Urinary bladder (tissue), 4 donors: ENCODE results near the gene SFT2D2. TPM values are rescaled to one million over a fixed set of nuclear protein-coding genes. Genes with fewer than 3 reads are reported as not detected.
A peak's percentile ranks its signal among the peaks of the same experiment; 100 is the strongest.
"Not testable (repeated sequence)": the region's sequence is repeated elsewhere in the genome, so short reads cannot be mapped to it uniquely, and the experiment has no call there.

ENCODE experiments used
- DNase-seq: peaks from one replicate; pipeline ENCODE4 v3.0.0-alpha.2; 2015; ENCODE audit errors: extremely low spot score
- H3K27ac ChIP-seq: one replicate; pipeline ENCODE4 v1.5.1; 2013; ENCODE audit warnings: low read depth, mild to moderate bottlenecking, moderate library complexity
- H3K36me3 ChIP-seq: one replicate; pipeline ENCODE4 v1.6.1; 2013; ENCODE audit warnings: mild to moderate bottlenecking, moderate library complexity; ENCODE audit not compliant: insufficient read depth
- H3K4me1 ChIP-seq: one replicate; pipeline ENCODE4 v1.6.1; 2013; ENCODE audit warnings: mild to moderate bottlenecking, moderate library complexity; ENCODE audit not compliant: insufficient read depth
- H3K4me3 ChIP-seq: one replicate; pipeline ENCODE4 v1.5.1; 2013; ENCODE audit warnings: low read depth, low read length
- WGBS: extraction: QIAGEN DNeasy Blood & Tissue Kit; methylation state at CpG from one replicate; pipeline ENCODE4 v1.1.7; 2013; 5-methylcytosine and 5-hydroxymethylcytosine counted together
- polyA plus RNA-seq: library from polyadenylated mRNA; stranded (reverse); fragments of 200-250 nt; gene quantifications from one replicate; pipeline ENCODE4 v1.2.3, GENCODE V29; 2013
- total RNA-seq: library from RNA; depleted of rRNA; stranded (reverse); fragments of >200 nt; gene quantifications from one replicate; pipeline ENCODE4 v1.2.3, GENCODE V29; 2014
- donor health status: healthy with polysubstance abuse.
- donor health status: healthy.

The SFT2D2 gene
- total RNA-seq (41.9 TPM), polyA plus RNA-seq (5.9 TPM)

DNA sequence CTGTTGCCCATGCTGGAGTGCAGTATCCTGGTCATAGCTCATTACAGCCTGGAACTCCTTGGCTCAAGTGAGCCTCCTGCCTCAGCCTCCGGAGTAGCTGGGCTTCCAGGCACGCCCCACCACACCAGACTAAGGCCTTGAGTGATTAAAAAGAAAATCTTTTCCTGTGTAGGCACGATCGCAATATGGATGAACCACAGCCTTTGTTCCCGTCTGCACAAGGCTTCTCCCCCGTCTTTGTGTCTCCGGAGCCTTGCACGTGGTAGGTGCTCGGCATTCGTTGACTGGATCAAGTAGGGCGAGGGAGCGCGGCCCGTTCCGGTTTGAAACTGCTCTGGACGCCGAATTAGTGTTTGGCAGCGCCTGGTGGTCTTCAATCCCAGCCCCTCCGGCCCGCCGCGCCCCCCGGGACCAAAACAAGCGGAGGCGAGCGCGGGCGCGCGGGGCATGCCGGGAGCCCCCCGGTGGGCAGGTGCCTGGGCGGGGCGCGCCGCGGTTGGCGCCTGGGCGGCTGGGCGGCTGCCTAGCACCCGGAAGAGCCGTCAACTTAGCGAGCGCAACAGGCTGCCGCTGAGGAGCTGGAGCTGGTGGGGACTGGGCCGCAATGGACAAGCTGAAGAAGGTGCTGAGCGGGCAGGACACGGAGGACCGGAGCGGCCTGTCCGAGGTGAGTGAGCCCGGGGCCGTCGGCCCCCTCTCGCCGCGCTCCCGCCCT, at the start of gene SFT2D2:
Gene SFT2D2 (plus strand): TSS at position 529 of the 715 bp plus-strand sequence. CDS start 76 bp downstream, at position 605.
- no peak for DNase-seq
- peak within 1 kb of the TSS; percentile 96 for H3K4me3 ChIP-seq
- peak within 1 kb of the TSS; percentile 84 for H3K27ac ChIP-seq
- peaks cover 1% of the 10 kb centered on the region for H3K4me1 ChIP-seq
- no peaks in the 10 kb centered on the region for H3K36me3 ChIP-seq
- WGBS, result 2% methylated on average over 58 of the region's 58 CpGs

DNA sequence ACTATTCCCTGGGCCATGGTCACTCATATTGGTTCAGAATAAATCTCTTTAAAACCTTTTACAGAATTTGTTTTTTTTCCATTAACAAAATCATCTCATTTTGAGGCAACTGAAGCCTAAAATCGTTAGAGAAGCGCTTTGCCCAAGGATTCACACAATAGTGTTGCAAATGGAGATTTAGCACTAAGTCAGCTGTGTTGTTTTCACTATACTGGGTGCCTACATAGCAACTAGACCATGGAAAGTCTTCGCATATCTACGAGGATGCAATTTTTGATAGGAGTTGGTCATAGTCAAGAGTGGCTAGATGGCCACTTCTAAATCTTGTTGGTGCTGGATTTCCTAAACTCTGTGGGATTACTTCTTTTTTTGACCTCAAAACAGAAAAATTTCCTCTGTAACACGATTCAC, 47.6 kb upstream of the SFT2D2 start:
- no peak overlapping the region for H3K4me3 ChIP-seq
- H3K27ac ChIP-seq, result peak overlapping the region; percentile 60
- no peak for DNase-seq
- WGBS, result 72% methylated on average over 5 of the region's 5 CpGs
- no peaks in the 10 kb centered on the region for H3K4me1 ChIP-seq
- no peaks in the 10 kb centered on the region for H3K36me3 ChIP-seq

DNA sequence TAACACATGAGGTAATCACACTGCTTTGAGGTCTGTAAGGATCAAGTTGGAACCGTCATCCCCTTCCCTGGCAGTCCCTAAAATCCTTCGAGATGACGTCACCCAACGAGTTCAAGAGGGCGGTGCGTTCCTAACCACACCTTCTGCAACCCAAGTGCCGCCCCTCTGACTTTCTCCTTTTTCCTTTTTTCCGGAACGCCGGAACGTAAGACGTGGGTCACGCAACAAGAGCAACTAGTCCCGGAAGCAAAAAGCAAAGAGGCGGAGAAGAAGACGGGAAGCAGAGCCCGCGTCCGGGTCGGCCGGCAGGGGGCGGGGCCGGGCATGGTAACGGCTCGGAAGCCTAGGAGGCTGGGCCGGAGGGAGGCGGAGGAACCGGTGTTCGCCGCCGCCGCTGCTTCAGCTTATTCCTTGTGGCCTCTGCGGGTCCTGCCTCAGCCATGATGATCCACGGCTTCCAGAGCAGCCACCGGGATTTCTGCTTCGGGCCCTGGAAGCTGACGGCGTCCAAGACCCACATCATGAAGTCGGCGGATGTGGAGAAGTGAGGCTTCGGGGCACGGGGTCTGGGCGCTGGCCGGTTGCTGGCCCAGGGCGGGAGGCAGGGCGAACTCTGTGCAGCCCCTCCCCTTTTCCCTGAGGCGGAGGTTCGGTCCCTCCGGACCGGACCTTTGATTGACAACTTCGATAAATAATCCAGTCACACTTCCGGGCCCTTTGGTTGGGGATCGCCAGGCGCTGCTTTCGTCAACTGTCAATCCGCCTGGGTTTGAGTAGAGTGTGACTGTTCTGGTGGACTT, 47.0 kb upstream of the SFT2D2 start, which contains the start of gene TIPRL:
Gene TIPRL (plus strand): TSS at position 325 of the 800 bp plus-strand sequence. CDS start 116 bp downstream, at position 441.
- WGBS, result under 1% methylated on average over 56 of the region's 56 CpGs

GRCh38 chr1:168179438-168180147, 46.2 kb upstream of the SFT2D2 start:
- WGBS, result 3% methylated on average over 20 of the region's 20 CpGs
- H3K4me3 ChIP-seq, result peak overlapping the region; percentile 84
- no peak for DNase-seq
- peak overlapping the region; percentile 77 for H3K27ac ChIP-seq
- H3K36me3 ChIP-seq, result no peaks in the 10 kb centered on the region
- H3K4me1 ChIP-seq, result no peaks in the 10 kb centered on the region

More for the DNA sequence above, 47.0 kb upstream of the SFT2D2 start, which contains the start of gene TIPRL:
- Histone ChIP-seq H3K4me3 (peak within 1 kb of the TSS; percentile 84), H3K36me3 (no peaks in the 10 kb centered on the region), H3K27ac (peak within 1 kb of the TSS; percentile 77), H3K4me1 (no peaks in the 10 kb centered on the region)
- peak; percentile 95 for DNase-seq

- Histone ChIP-seq H3K27ac (no peak overlapping the region), H3K4me3 (peak overlapping the region; percentile 84), H3K4me1 (no peaks in the 10 kb centered on the region), H3K36me3 (no peaks in the 10 kb centered on the region)
- 24% methylated on average over 2 of the region's 2 CpGs for WGBS
- no peak for DNase-seq
These were observed 45.7 kb upstream of the SFT2D2 start for GRCh38 chr1:168180148-168180524.

- not testable (repeated sequence) for H3K27ac ChIP-seq, H3K4me1 ChIP-seq, DNase-seq, H3K36me3 ChIP-seq, H3K4me3 ChIP-seq
- 97% methylated on average over 15 of the region's 15 CpGs for WGBS
These were observed 44.6 kb upstream of the SFT2D2 start for GRCh38 chr1:168181063-168181720.

- Histone ChIP-seq H3K36me3 (peaks cover 4% of the 10 kb centered on the region), H3K4me3 (no peak overlapping the region), H3K27ac (no peak overlapping the region), H3K4me1 (no peaks in the 10 kb centered on the region)
- DNase-seq, result no peak
These were observed 38.6 kb upstream of the SFT2D2 start for GRCh38 chr1:168187177-168187576.

DNA sequence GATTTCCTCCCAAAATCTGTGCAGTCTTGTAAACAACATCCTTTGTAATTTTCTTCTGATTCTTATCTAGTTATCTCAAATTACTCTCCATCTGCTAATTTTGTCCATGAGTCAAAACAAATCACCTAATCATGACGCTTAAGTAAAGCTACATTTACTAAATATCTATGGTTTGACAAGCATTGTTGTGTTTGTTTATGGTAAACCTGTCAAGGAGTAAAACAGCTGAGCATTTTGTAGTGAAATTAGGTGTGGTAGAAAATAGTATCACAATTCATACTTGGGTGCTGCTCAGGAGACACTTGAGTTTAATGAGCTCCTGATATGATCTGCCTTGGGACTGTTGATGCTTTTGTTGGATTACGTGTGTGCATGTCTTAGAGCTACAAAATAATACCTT, 35.4 kb upstream of the SFT2D2 start:
- DNase-seq, result no peak
- H3K4me3 ChIP-seq, result no peak overlapping the region
- H3K4me1 ChIP-seq, result no peaks in the 10 kb centered on the region
- 75% methylated on average over 2 of the region's 2 CpGs for WGBS
- H3K36me3 ChIP-seq, result peaks cover 4% of the 10 kb centered on the region
- H3K27ac ChIP-seq, result no peak overlapping the region

DNA sequence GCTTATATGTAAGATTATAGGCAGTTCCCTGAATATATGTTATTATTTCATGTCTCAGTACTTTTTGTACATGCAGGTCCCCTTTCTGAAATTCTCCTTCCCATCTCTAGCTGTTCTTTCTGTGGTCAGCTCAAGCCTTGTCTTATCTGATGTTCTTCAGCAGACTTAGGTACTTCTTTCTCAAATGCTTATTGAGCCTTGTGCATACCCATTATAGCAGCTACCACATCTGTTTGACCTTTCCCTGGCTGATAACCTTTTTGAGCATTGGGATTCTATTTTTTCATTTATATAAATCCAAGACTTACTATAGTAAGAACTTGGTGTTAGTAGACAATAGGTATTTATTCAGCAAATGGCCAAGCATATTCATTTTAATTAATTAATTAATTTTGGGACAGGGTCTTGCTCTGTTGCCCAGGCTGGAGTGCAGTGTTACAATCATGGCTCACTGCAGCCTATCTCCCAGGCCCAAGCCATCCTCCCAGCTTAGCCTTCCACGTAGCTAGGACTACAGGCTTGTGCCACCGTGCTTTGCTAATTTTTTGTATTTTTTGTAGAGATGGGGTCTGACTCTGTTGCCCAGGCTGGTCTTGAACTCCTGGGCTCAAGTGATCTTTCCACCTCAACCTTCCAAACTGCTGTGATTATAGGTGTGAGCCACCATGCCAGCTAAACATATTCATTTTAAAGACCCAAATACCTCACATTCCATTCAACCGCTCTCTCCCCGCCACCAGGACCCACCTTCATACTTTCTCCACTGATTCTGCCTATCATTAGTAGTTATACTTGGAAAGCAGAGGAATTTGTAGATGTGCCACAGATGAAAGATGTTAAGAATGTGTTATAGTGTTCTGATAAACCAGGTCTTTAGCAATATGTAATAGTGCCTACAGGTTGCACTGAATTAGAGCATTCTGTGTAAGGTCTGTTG, 30.3 kb upstream of the SFT2D2 start:
- Histone ChIP-seq H3K4me3 (no peak overlapping the region), H3K36me3 (peaks cover 4% of the 10 kb centered on the region), H3K27ac (no peak overlapping the region), H3K4me1 (no peaks in the 10 kb centered on the region)
- no peak for DNase-seq
- WGBS, result 96% methylated on average over 4 of the region's 4 CpGs

GRCh38 chr1:168199056-168199455, 26.7 kb upstream of the SFT2D2 start:
- WGBS, result 60% methylated on average over 3 of the region's 3 CpGs
- Histone ChIP-seq H3K36me3 (peaks cover 2% of the 10 kb centered on the region), H3K4me1 (no peaks in the 10 kb centered on the region), H3K27ac (no peak overlapping the region), H3K4me3 (no peak overlapping the region)
- no peak for DNase-seq

DNA sequence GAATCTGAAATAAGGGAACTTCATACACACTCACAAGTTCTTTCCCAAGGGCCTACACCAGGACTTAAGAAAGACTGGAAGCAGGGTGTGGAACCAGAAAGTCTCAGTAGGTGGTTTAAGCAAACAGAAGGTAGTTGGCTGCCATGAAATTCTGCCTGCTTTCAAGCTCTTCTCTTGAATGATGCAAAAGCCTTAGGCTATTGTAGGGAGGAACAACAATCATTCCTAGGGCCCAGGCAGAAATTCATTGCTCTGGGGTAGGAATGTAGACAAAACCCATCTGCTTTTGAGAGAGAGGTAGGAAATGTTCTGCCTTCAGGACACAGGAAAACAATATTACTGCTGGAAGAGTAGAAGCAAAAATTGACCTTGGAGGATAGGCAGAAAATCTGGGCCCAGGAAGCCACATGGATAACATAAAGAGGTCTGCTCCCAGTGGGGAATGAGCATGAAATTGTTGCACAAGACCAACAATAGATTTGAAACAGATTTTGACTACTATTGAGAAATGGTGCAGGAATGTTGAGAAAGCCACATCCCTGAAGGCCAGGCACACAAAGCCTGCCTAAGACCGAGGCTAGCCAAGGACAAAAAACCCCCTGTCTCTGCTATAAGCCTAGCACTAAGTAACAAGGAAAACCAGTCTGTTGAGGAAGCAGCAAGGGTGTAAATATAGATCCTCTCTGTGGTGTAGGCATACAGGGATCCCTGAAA, 22.7 kb upstream of the SFT2D2 start:
- 89% methylated on average over 1 of the region's 1 CpG for WGBS
- no peak overlapping the region for H3K27ac ChIP-seq
- peaks cover 2% of the 10 kb centered on the region for H3K36me3 ChIP-seq
- DNase-seq, result no peak
- H3K4me1 ChIP-seq, result no peaks in the 10 kb centered on the region
- no peak overlapping the region for H3K4me3 ChIP-seq

GRCh38 chr1:168206111-168206510, 19.7 kb upstream of the SFT2D2 start:
- Histone ChIP-seq H3K36me3 (no peaks in the 10 kb centered on the region), H3K4me3 (no peak overlapping the region), H3K4me1 (no peaks in the 10 kb centered on the region), H3K27ac (no peak overlapping the region)
- no peak for DNase-seq
